Measurements from ENCODE around the gene HCFC2.

Gene HCFC2

DNA sequence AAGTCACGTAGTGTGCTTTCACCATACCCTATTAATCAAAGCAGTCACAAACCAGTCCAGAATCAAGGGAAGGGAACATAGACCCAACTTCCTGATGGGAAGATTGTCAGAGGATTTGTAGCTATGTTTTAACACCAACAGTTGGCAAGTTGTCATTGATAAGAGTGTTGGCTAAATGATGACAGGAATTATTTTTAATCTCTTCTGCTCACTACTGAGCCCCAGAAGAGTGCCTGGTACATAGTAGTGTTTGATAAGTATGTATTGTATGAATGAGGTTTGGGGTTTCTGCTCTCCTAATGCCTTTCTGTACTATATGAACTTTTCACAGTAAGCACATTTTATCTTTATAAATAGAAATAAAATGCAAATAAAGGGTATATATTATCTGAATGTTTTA is 14.7 kb downstream of the HCFC2 start:
- in situ Hi-C loops (cut with HindIII; ENCODE audit: low sequenced_read_pairs): no loop called here
- no peak for DNase-seq (ENCODE audit: low read depth)
- no peak overlapping the region for H3K4me3 ChIP-seq (ENCODE audit: low read depth, low read length)
- TF ChIP-seq, protein P1, sequence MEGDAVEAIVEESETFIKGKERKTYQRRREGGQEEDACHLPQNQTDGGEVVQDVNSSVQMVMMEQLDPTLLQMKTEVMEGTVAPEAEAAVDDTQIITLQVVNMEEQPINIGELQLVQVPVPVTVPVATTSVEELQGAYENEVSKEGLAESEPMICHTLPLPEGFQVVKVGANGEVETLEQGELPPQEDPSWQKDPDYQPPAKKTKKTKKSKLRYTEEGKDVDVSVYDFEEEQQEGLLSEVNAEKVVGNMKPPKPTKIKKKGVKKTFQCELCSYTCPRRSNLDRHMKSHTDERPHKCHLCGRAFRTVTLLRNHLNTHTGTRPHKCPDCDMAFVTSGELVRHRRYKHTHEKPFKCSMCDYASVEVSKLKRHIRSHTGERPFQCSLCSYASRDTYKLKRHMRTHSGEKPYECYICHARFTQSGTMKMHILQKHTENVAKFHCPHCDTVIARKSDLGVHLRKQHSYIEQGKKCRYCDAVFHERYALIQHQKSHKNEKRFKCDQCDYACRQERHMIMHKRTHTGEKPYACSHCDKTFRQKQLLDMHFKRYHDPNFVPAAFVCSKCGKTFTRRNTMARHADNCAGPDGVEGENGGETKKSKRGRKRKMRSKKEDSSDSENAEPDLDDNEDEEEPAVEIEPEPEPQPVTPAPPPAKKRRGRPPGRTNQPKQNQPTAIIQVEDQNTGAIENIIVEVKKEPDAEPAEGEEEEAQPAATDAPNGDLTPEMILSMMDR (IDR thresholded peaks at IDR 0.05; ENCODE audit: low read depth, low read length, missing control alignments): no peak

- in situ Hi-C loops (cut with HindIII; ENCODE audit: low sequenced_read_pairs): no loop called here
- no peak for DNase-seq (ENCODE audit: low read depth)
- TF ChIP-seq, protein P1 (IDR thresholded peaks at IDR 0.05; ENCODE audit: low read depth, low read length, missing control alignments): no peak
- no peak overlapping the region for H3K4me3 ChIP-seq (ENCODE audit: low read depth, low read length)
Observed at GRCh38 chr12:104080764-104081163, 16.4 kb downstream of the HCFC2 start.

GRCh38 chr12:104083769-104084475 is 19.6 kb downstream of the HCFC2 start:
- no peak overlapping the region for H3K4me3 ChIP-seq (ENCODE audit: low read depth, low read length)

DNA sequence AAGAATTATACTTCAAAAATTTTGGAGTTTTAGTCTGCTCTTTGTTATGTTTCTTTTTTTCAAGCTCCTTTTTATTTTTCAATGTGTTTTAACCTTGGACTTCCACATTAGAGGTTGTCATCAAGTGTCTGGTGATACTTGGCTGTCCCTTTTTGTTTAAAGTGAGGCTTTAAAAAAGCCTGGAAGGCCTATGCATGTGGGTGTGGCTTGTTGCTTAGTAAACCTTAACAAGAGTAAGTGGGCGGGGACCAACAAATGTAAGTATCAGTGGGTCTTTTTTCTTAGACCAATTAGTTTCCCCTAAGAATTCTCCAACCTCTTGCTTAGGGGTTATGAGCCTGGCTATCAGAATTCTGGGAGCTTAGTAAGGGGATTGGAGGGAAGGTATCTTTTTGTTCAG is 26.4 kb downstream of the HCFC2 start:
- in situ Hi-C loops (cut with HindIII; ENCODE audit: low sequenced_read_pairs): no loop called here
- no peak for DNase-seq (ENCODE audit: low read depth)

More at GRCh38 chr12:104083769-104084475, 19.6 kb downstream of the HCFC2 start:
- no peak for DNase-seq (ENCODE audit: low read depth)
- TF ChIP-seq, protein P1 (IDR thresholded peaks at IDR 0.05; ENCODE audit: low read depth, low read length, missing control alignments): no peak
- in situ Hi-C loops (cut with HindIII; ENCODE audit: low sequenced_read_pairs): no loop called here

DNA sequence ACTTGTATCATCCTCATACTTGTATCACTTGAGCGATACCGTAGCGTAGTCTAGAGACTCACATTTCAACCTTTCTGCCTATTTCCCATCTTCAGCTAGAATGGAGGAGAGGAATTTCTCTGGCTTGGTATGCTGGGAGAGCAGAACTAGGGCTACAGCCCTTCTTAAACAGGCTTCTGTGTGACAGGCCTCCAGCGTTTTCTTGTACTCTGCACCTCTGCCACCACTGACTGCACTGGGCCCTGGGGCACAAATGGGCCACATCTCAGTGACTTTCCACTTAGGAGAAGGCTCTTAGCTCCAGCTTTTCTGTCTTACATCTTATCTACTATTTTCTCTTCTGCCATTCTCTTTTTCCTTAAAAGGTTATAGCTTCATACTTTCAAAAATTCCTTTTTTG is 26.8 kb downstream of the HCFC2 start:
- in situ Hi-C loops (cut with HindIII; ENCODE audit: low sequenced_read_pairs): no loop called here
- DNase-seq (ENCODE audit: low read depth): no peak
- TF ChIP-seq, protein P1 (IDR thresholded peaks at IDR 0.05; ENCODE audit: low read depth, low read length, missing control alignments): no peak
- H3K4me3 ChIP-seq (ENCODE audit: low read depth, low read length): no peak overlapping the region

More for the DNA sequence above, 26.4 kb downstream of the HCFC2 start:
- no peak overlapping the region for H3K4me3 ChIP-seq (ENCODE audit: low read depth, low read length)
- TF ChIP-seq, protein P1 (IDR thresholded peaks at IDR 0.05; ENCODE audit: low read depth, low read length, missing control alignments): no peak

DNA sequence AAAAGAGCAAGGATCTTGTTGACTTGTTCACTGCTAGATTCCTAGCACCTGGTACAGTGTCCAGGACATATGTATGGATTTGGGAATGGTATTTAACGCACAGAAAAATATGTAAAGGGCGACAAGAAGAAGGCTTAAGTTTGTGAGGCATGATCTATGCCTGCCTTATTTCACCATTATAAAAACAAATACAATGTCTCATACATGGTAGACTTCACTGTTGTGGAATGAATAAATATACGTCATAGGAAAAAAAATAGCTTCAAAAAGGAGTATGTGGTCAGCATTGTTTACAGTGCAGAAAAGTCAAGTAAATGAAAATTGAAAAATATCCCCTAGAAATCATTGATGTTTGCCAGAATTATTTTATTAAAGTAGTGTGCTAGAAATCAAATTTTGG is 30.0 kb downstream of the HCFC2 start:
- DNase-seq (ENCODE audit: low read depth): no peak
- no peak overlapping the region for H3K4me3 ChIP-seq (ENCODE audit: low read depth, low read length)
- in situ Hi-C loops (cut with HindIII; ENCODE audit: low sequenced_read_pairs): no loop called here
- TF ChIP-seq, protein P1 (IDR thresholded peaks at IDR 0.05; ENCODE audit: low read depth, low read length, missing control alignments): no peak

Measured in astrocyte of the cerebellum (primary cell).